ENCODE results near the gene CD2. TPM values are rescaled to one million over a fixed set of nuclear protein-coding genes. Genes with fewer than 3 reads are reported as not detected.

CD2 gene
- total and polyA plus RNA-seq, 8 donors: 1.7 to 14.3 (median 3.9) TPM; not detected in 1

DNA sequence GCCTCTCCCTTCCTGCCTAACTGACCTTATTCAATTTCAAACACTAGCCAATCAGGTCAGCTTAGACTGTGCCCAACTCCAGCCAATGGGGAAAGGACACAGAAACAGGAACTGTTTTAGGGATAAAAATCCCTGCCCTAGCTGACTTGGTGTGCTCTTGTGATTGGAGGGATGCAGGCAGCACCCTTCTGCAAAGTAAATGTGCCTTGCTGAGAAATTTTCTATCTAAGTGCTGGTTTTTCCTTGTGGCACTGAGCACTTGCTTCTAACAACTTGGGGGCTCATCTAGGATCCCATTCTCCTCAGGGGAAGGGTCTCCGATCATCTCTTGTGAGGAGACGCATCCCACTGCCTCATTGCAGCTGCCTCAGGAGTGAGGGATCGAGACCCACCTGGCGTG lies 10.7 kb upstream of the CD2 start:
- Histone ChIP-seq H3K27me3 (no peaks in the 10 kb centered on the region), H3K9me3 (peaks cover 19 to 60% (median 48%) of the 10 kb centered on the region in 4 donors), H3K27ac (no peak overlapping the region), H3K4me3 (no peak overlapping the region), H3K4me1 (no peaks in the 10 kb centered on the region), H3K36me3 (no peaks in the 10 kb centered on the region)
- no peak for DNase-seq
- intact Hi-C loops (cut with DNase I; ENCODE audit: low total_unique reads): no loop called here
- no peak for TF ChIP-seq EP300 (IDR thresholded peaks at IDR 0.05)
- TF ChIP-seq POLR2A (IDR thresholded peaks at IDR 0.05): no peak
- no peak for TF ChIP-seq POLR2AphosphoS5 (IDR thresholded peaks at IDR 0.05)
- TF ChIP-seq, protein P1, sequence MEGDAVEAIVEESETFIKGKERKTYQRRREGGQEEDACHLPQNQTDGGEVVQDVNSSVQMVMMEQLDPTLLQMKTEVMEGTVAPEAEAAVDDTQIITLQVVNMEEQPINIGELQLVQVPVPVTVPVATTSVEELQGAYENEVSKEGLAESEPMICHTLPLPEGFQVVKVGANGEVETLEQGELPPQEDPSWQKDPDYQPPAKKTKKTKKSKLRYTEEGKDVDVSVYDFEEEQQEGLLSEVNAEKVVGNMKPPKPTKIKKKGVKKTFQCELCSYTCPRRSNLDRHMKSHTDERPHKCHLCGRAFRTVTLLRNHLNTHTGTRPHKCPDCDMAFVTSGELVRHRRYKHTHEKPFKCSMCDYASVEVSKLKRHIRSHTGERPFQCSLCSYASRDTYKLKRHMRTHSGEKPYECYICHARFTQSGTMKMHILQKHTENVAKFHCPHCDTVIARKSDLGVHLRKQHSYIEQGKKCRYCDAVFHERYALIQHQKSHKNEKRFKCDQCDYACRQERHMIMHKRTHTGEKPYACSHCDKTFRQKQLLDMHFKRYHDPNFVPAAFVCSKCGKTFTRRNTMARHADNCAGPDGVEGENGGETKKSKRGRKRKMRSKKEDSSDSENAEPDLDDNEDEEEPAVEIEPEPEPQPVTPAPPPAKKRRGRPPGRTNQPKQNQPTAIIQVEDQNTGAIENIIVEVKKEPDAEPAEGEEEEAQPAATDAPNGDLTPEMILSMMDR (IDR thresholded peaks at IDR 0.05): no peak
- WGBS, 5 donors: 94 to 100% (median 96%) methylated on average over 4 of the region's 4 CpGs

DNA sequence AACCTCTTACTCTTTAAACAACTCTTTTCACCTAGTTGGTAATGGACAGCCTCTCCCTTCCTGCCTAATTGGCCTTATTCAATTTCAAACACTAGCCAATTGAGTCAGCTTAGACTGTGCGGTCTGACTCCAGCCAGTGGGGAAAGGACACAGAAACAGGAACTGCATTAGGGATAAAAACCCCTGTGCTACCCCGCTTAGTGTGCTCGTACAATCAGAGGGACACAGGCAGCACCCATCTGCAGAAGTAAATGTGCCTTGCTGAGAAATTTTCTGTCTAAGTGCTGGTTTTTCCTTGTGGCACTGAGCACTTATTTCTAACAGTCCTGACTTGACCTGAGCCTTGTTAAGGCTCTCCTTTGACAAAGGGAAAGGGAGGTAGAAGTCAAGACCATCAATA lies 6.0 kb upstream of the CD2 start:
- H3K36me3 ChIP-seq: no peaks in the 10 kb centered on the region
- no peak for DNase-seq
- H3K9me3 ChIP-seq: peaks cover 18 to 66% (median 46%) of the 10 kb centered on the region in 4 donors
- no peak overlapping the region for H3K27ac ChIP-seq
- no peaks in the 10 kb centered on the region for H3K27me3 ChIP-seq
- TF ChIP-seq, protein P1 (IDR thresholded peaks at IDR 0.05): no peak
- TF ChIP-seq EP300 (IDR thresholded peaks at IDR 0.05) (no peak), POLR2AphosphoS5 (IDR thresholded peaks at IDR 0.05) (no peak), POLR2A (IDR thresholded peaks at IDR 0.05) (no peak)
- no peaks in the 10 kb centered on the region for H3K4me1 ChIP-seq
- no peak overlapping the region for H3K4me3 ChIP-seq
- 94 to 98% (median 97%) methylated on average over 3 of the region's 3 CpGs for WGBS, 5 donors
- intact Hi-C loops (cut with DNase I; ENCODE audit: low total_unique reads): no loop called here

DNA sequence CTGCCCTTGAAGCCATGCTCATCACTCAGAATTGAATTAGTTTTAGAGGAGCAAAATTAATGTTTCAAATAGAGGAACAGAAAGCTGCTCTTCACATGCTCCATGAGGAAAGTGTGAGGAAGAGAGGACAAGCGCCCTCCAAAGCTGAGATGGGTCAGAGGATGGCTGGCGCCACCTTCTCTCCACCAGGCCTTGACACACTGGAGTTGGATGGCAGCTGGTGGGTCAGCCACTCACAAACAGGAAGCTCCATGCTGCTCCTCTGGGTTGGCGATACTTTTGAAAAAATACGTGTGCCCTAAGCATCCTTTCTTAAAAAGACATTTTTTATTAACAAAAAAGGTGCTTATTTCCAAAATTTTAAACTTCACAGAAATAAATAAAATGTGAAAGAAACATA lies 3.1 kb upstream of the CD2 start:
- intact Hi-C loops (cut with DNase I; ENCODE audit: low total_unique reads): no loop called here
- no peaks in the 10 kb centered on the region for H3K36me3 ChIP-seq
- H3K4me3 ChIP-seq: no peak overlapping the region
- no peak for DNase-seq
- H3K9me3 ChIP-seq: peaks cover 7 to 38% (median 26%) of the 10 kb centered on the region in 4 donors
- TF ChIP-seq, protein P1 (IDR thresholded peaks at IDR 0.05): no peak
- TF ChIP-seq EP300 (IDR thresholded peaks at IDR 0.05): no peak
- no peak for TF ChIP-seq POLR2AphosphoS5 (IDR thresholded peaks at IDR 0.05)
- no peak for TF ChIP-seq POLR2A (IDR thresholded peaks at IDR 0.05)
- H3K27ac ChIP-seq: no peak overlapping the region
- no peaks in the 10 kb centered on the region for H3K27me3 ChIP-seq
- WGBS, 5 donors: 55 to 67% (median 59%) methylated on average over 4 of the region's 4 CpGs
- no peaks in the 10 kb centered on the region for H3K4me1 ChIP-seq

DNA sequence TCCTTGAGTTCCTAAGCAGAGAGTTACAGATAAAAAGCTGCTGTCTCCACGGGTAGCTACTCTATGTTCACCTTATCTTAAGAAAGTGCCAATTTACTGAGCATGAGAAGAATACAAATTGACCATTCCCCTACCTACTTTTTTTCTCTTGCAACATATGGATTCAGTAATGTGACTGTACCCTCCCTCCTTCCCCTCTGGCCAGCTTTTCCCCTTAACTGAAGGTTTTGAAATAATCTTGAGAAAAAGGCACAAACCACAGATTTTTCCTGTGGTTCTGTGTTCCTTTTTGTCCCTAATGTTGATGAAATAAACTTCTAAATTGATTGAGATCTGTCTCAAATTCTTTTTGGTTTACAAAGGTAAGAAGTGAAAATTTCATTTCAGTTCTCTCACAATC lies 2.6 kb upstream of the CD2 start:
- TF ChIP-seq POLR2A (IDR thresholded peaks at IDR 0.05) (no peak), EP300 (IDR thresholded peaks at IDR 0.05) (no peak), POLR2AphosphoS5 (IDR thresholded peaks at IDR 0.05) (no peak)
- TF ChIP-seq, protein P1 (IDR thresholded peaks at IDR 0.05): no peak
- Histone ChIP-seq H3K36me3 (no peaks in the 10 kb centered on the region), H3K4me3 (no peak overlapping the region), H3K27ac (peak overlapping the region in 1 of 5 donors; percentile 1), H3K9me3 (peaks cover 7 to 34% (median 25%) of the 10 kb centered on the region in 4 donors), H3K4me1 (no peaks in the 10 kb centered on the region), H3K27me3 (no peaks in the 10 kb centered on the region)
- 13 to 20% (median 16%) methylated on average over 1 of the region's 1 CpG for WGBS, 5 donors
- DNase-seq: no peak
- intact Hi-C loops (cut with DNase I; ENCODE audit: low total_unique reads): no loop called here

Measured in stomach (tissue), 9 donors.